GM12892 (cell line): ENCODE data around the gene VWA2.

Experiments used
- POLR2A ChIP-seq: IDR thresholded peaks from 2 replicates; pipeline ENCODE4 v1.6.1; 2011; ENCODE audit warnings: low read depth, low read length, control low read depth
- POLR2AphosphoS5 ChIP-seq: IDR thresholded peaks from 2 replicates; pipeline ENCODE4 v1.6.1; 2011; ENCODE audit warnings: low read depth, low read length, control low read depth

GRCh38 chr10:114243661-114244060, 4.6 kb downstream of the VWA2 start:
- TF ChIP-seq POLR2A, result no peak
- TF ChIP-seq POLR2AphosphoS5, result no peak
